Measurements from ENCODE around the gene RCSD1.

RCSD1 gene

DNA sequence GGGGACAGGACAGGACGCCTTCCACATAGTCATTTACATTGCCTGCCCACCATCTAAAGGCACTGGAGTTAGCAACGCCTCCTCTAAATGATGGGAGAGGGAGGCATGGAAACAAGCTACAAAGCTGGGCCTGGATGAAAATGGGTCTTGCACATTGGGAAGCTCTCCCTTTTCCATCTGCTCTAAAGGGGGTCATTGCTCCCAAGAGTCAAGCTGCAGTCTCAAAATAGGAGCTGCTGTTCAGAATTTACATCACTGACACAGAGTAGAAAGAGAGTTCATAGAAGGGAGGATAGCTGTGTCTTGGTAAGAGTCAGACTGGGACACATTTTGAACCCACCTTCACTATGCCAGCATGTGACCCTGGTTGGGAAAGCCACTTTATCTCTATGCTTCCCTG is 26.6 kb downstream of the RCSD1 start:
- no peak for ATAC-seq (ENCODE audit: insufficient read depth, low read depth)
- H3K4me3 ChIP-seq (ENCODE audit: low read depth in 1 of 2, low read length in 2 of 2), result no peak overlapping the region
- no peak overlapping the region for H2AFZ ChIP-seq (ENCODE audit: low read depth, low read length)
- H3K4me1 ChIP-seq (ENCODE audit: insufficient read depth, low read length), result peaks cover 10% of the 10 kb centered on the region; the same call in 1 of the 2 replicates
- peaks cover 90% of the 10 kb centered on the region for H3K36me3 ChIP-seq (ENCODE audit: insufficient read depth, low read length)
- no peak overlapping the region for H3K4me2 ChIP-seq (ENCODE audit: insufficient read depth, low read length)
- no peaks in the 10 kb centered on the region for H3K27me3 ChIP-seq (ENCODE audit: insufficient read depth, low read length, poor library complexity)
- peaks cover 86% of the 10 kb centered on the region for H4K20me1 ChIP-seq (ENCODE audit: insufficient read depth, low read length)
- H3K27ac ChIP-seq (ENCODE audit: low read length), result no peak overlapping the region; the same call in 1 of the 2 replicates
- H3K9me3 ChIP-seq (ENCODE audit: insufficient read depth, low read length, severe bottlenecking), result no peaks in the 10 kb centered on the region
- no peak overlapping the region for H3K9ac ChIP-seq (ENCODE audit: low read depth, low read length)
- DNase-seq, result no peak
- H3K79me2 ChIP-seq (ENCODE audit: insufficient read depth, low read length), result peaks cover 99% of the 10 kb centered on the region
- TF ChIP-seq EZH2 (IDR thresholded peaks at IDR 0.05; ENCODE audit: borderline replicate concordance, low read depth, low read length, severe bottlenecking), result no peak
- TF ChIP-seq, protein P1, sequence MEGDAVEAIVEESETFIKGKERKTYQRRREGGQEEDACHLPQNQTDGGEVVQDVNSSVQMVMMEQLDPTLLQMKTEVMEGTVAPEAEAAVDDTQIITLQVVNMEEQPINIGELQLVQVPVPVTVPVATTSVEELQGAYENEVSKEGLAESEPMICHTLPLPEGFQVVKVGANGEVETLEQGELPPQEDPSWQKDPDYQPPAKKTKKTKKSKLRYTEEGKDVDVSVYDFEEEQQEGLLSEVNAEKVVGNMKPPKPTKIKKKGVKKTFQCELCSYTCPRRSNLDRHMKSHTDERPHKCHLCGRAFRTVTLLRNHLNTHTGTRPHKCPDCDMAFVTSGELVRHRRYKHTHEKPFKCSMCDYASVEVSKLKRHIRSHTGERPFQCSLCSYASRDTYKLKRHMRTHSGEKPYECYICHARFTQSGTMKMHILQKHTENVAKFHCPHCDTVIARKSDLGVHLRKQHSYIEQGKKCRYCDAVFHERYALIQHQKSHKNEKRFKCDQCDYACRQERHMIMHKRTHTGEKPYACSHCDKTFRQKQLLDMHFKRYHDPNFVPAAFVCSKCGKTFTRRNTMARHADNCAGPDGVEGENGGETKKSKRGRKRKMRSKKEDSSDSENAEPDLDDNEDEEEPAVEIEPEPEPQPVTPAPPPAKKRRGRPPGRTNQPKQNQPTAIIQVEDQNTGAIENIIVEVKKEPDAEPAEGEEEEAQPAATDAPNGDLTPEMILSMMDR (IDR thresholded peaks at IDR 0.05; ENCODE audit: borderline replicate concordance, extremely low read depth, low read length, poor library complexity, severe bottlenecking), result no peak

DNA sequence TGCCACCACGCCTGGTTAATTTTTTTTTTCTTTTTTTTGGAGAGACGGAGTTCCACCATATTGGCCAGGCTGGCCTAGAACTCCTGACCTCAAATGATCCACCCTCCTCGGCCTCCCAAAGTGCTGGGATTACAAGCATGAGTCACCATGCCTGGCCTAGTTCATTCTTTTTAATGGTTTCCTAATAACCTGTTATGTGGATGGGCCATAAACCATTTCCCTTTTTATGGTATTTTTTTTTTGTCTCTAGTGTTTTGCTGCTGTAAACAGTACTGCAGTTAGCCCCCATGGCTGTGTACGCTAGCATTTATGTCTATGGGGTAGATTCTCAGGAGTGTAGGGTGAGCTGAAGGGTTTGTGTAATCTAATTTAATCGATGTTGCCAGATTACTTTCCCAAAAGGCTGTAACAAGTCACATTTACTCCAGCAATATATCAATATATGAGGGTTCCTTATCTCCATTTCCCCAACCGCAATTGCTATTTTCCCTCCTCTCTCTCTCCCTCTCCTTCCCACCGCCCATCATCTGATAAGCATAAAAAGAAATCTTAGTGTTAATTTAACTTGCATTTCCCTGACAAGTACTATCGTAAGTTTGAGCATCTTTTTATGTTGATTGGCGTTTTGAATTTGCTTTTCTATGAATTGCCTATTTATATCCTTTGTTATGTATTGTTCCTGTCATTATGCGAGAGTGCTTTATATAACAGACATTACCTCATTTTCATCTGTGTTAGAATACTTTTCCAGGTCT is 28.7 kb downstream of the RCSD1 start:
- peaks cover 93% of the 10 kb centered on the region for H3K36me3 ChIP-seq (ENCODE audit: insufficient read depth, low read length)

DNA sequence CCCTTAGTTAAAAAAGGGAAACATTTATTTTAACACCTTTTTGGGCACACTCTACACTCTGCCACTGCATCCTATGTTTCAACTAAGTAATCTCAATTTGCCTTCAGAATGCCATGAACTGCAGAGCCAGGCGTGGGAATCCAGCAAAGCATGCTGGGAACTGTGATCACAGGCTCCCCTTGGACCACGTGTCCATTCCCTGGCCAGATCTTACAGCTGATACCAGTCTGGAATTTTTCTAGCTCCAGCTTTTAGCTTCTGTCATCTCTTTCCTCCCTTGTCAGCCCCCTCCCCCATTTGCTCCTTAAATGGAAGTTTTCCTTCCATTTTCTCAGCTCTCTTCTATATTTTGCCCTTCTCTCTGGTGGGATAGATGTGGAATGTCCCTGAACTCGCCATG is 29.4 kb downstream of the RCSD1 start:
- H3K4me3 ChIP-seq (ENCODE audit: low read depth in 1 of 2, low read length in 2 of 2), result no peak overlapping the region
- peaks cover 100% of the 10 kb centered on the region for H3K79me2 ChIP-seq (ENCODE audit: insufficient read depth, low read length)
- H3K36me3 ChIP-seq (ENCODE audit: insufficient read depth, low read length), result peaks cover 93% of the 10 kb centered on the region
- no peak overlapping the region for H2AFZ ChIP-seq (ENCODE audit: low read depth, low read length)
- no peak overlapping the region for H3K27ac ChIP-seq (ENCODE audit: low read length)
- H4K20me1 ChIP-seq (ENCODE audit: insufficient read depth, low read length), result peaks cover 91% of the 10 kb centered on the region
- no peak for ATAC-seq (ENCODE audit: insufficient read depth, low read depth)
- DNase-seq, result no peak
- peaks cover 3% of the 10 kb centered on the region; the same call in 1 of the 2 replicates for H3K4me1 ChIP-seq (ENCODE audit: insufficient read depth, low read length)
- TF ChIP-seq, protein P1 (IDR thresholded peaks at IDR 0.05; ENCODE audit: borderline replicate concordance, extremely low read depth, low read length, poor library complexity, severe bottlenecking), result no peak
- no peak for TF ChIP-seq EZH2 (IDR thresholded peaks at IDR 0.05; ENCODE audit: borderline replicate concordance, low read depth, low read length, severe bottlenecking)
- H3K27me3 ChIP-seq (ENCODE audit: insufficient read depth, low read length, poor library complexity), result no peaks in the 10 kb centered on the region
- H3K4me2 ChIP-seq (ENCODE audit: insufficient read depth, low read length), result no peak overlapping the region
- no peak overlapping the region for H3K9ac ChIP-seq (ENCODE audit: low read depth, low read length)
- H3K9me3 ChIP-seq (ENCODE audit: insufficient read depth, low read length, severe bottlenecking), result no peaks in the 10 kb centered on the region

More for the DNA sequence above, 28.7 kb downstream of the RCSD1 start:
- DNase-seq, result no peak
- Histone ChIP-seq H3K27me3 (ENCODE audit: insufficient read depth, low read length, poor library complexity) (no peaks in the 10 kb centered on the region), H4K20me1 (ENCODE audit: insufficient read depth, low read length) (peaks cover 91% of the 10 kb centered on the region), H3K9ac (ENCODE audit: low read depth, low read length) (no peak overlapping the region), H3K4me2 (ENCODE audit: insufficient read depth, low read length) (no peak overlapping the region), H3K27ac (ENCODE audit: low read length) (peak overlapping the region; percentile 41; the same call in 1 of the 2 replicates), H3K9me3 (ENCODE audit: insufficient read depth, low read length, severe bottlenecking) (no peaks in the 10 kb centered on the region), H2AFZ (ENCODE audit: low read depth, low read length) (no peak overlapping the region), H3K4me1 (ENCODE audit: insufficient read depth, low read length) (peaks cover 3% of the 10 kb centered on the region; the same call in 1 of the 2 replicates), H3K4me3 (ENCODE audit: low read depth in 1 of 2, low read length in 2 of 2) (no peak overlapping the region), H3K79me2 (ENCODE audit: insufficient read depth, low read length) (peaks cover 100% of the 10 kb centered on the region)
- no peak for TF ChIP-seq EZH2 (IDR thresholded peaks at IDR 0.05; ENCODE audit: borderline replicate concordance, low read depth, low read length, severe bottlenecking)
- TF ChIP-seq, protein P1 (IDR thresholded peaks at IDR 0.05; ENCODE audit: borderline replicate concordance, extremely low read depth, low read length, poor library complexity, severe bottlenecking), result no peak
- ATAC-seq (ENCODE audit: insufficient read depth, low read depth), result no peak
